Esophagus squamous epithelium (tissue), 4 donors: ENCODE results near the gene SNX9.

Experiments
- POLR2A ChIP-seq, 4 donors: fragments of 450-650 bp; IDR thresholded peaks; one replicate each; pipeline ENCODE4 v1.6.1; 2017; ENCODE audit warnings: antibody characterized with exemption in 4 of 4, mild to moderate bottlenecking in 4 of 4, moderate library complexity in 3 of 4
- TF ChIP-seq, protein P1 (sequence below), 6 experiments: fragments of 450-650 bp in 4 of 6; fragments of 200-600 bp in 2 of 6; sonication (generic) in 2 of 6; IDR thresholded peaks; one replicate each; pipeline ENCODE4 v1.5.1; 2016 to 2019; ENCODE audit warnings: antibody characterized with exemption in 6 of 6, mild to moderate bottlenecking in 4 of 6, moderate library complexity in 4 of 6

DNA sequence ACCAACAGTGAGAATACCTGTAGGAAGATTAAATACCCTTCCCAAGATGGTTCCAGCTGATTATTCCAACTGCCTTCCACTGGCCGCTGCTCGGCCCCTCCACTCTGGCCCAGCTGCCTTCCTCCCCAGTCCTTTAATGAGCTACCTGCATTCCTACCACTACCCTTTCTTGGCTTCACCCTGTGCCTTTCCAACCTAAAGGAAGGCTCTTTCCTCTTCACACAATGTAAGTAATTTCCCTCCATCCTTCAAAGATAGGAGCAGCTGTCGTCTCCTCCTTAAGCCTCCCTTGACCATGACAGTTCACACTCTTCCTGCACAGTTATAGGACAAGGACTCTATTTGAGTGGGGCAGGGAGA, 16.2 kb upstream of the SNX9 start:
- no peak for TF ChIP-seq POLR2A (IDR thresholded peaks at IDR 0.05)
- TF ChIP-seq, protein P1, sequence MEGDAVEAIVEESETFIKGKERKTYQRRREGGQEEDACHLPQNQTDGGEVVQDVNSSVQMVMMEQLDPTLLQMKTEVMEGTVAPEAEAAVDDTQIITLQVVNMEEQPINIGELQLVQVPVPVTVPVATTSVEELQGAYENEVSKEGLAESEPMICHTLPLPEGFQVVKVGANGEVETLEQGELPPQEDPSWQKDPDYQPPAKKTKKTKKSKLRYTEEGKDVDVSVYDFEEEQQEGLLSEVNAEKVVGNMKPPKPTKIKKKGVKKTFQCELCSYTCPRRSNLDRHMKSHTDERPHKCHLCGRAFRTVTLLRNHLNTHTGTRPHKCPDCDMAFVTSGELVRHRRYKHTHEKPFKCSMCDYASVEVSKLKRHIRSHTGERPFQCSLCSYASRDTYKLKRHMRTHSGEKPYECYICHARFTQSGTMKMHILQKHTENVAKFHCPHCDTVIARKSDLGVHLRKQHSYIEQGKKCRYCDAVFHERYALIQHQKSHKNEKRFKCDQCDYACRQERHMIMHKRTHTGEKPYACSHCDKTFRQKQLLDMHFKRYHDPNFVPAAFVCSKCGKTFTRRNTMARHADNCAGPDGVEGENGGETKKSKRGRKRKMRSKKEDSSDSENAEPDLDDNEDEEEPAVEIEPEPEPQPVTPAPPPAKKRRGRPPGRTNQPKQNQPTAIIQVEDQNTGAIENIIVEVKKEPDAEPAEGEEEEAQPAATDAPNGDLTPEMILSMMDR (IDR thresholded peaks at IDR 0.05), result no peak
